ENCODE results near the gene PEDS1.

The PEDS1 gene

GRCh38 chr20:50165684-50166554 is 12.4 kb upstream of the PEDS1 start (continued):
- peak; percentile 88; the same call in 1 of the 2 replicates for TF ChIP-seq ZNF391 (tag by site-specific recombination; IDR thresholded peaks at IDR 0.05; ENCODE audit: borderline replicate concordance, low read depth)
- TF ChIP-seq ZNF513 (tag by site-specific recombination; IDR thresholded peaks at IDR 0.05): peak; percentile 35
- TF ChIP-seq ZNF394 (tag by site-specific recombination; IDR thresholded peaks at IDR 0.05; ENCODE audit: borderline replicate concordance): peak; percentile 81; the same call in 1 of the 2 replicates
- TF ChIP-seq CTCF (tag by site-specific recombination; IDR thresholded peaks at IDR 0.05): peak; percentile 11; the same call in 1 of the 2 replicates
- TF ChIP-seq ZNF704 (tag by site-specific recombination; IDR thresholded peaks at IDR 0.05): no peak
- no peak for TF ChIP-seq ZNF416 (tag by site-specific recombination; IDR thresholded peaks at IDR 0.05)
- peak; percentile 98 for TF ChIP-seq SP7 (tag by site-specific recombination; IDR thresholded peaks at IDR 0.05)
- TF ChIP-seq ZNF701 (tag by site-specific recombination; IDR thresholded peaks at IDR 0.05): no peak
- TF ChIP-seq PATZ1 (tag by site-specific recombination; IDR thresholded peaks at IDR 0.05): peak; percentile 99
- TF ChIP-seq PRDM4 (tag by site-specific recombination; IDR thresholded peaks at IDR 0.05): peak; percentile 91
- TF ChIP-seq ZNF19 (tag by site-specific recombination; IDR thresholded peaks at IDR 0.05; ENCODE audit: low read depth): no peak
- TF ChIP-seq ATF2 (tag by site-specific recombination; IDR thresholded peaks at IDR 0.05; ENCODE audit: low read depth): peak; percentile 86
- TF ChIP-seq ZNF629 (tag by site-specific recombination; IDR thresholded peaks at IDR 0.05): peak; percentile 99
- TF ChIP-seq ZNF596 (tag by site-specific recombination; IDR thresholded peaks at IDR 0.05): no peak
- TF ChIP-seq KLF1 (tag by site-specific recombination; IDR thresholded peaks at IDR 0.05): peak; percentile 95
- TF ChIP-seq ZNF398 (tag by site-specific recombination; IDR thresholded peaks at IDR 0.05): peak; percentile 93
- TF ChIP-seq ZNF488 (tag by site-specific recombination; IDR thresholded peaks at IDR 0.05): no peak; the same call in 1 of the 2 replicates
- no peak for TF ChIP-seq ZNF16 (tag by site-specific recombination; IDR thresholded peaks at IDR 0.05; ENCODE audit: low read depth)
- TF ChIP-seq SETDB1 (IDR thresholded peaks at IDR 0.05; ENCODE audit: insufficient read length, low read length): no peak
- TF ChIP-seq WT1 (tag by site-specific recombination; IDR thresholded peaks at IDR 0.05): peak; percentile 95
- no peak for TF ChIP-seq REPIN1 (tag by site-specific recombination; IDR thresholded peaks at IDR 0.05; ENCODE audit: low read depth)
